Left cardiac atrium (tissue), 4 donors: ENCODE data around the gene ITPRIPL2. TPM values are rescaled to one million over a fixed set of nuclear protein-coding genes. Genes with fewer than 3 reads are reported as not detected.

Experiments
- ATAC-seq, 2 donors: fragments of 200-7000 bp; cut with Tn5 transposase; one replicate each; pipeline ENCODE4 v1.9.1; 2020; ENCODE audit warnings: mild to moderate bottlenecking in 2 of 2, moderate library complexity in 2 of 2
- DNase-seq: peaks from one replicate; pipeline ENCODE4 v3.0.0-alpha.2; 2020
- intact Hi-C, 2 donors: fragments of 100-400 bp; cut with DNase I; formaldehyde crosslinking; loops; one replicate each; pipeline versions ENCODE4 v1.14.1 to v1.15.1; 2022 to 2023
- total RNA-seq, 2 donors: library from RNA; stranded (reverse); fragmentation: NEBNext Ultra II Directional; extraction: Animal tissue kit (Norgen Biotek cat#: 25700); gene quantifications; one replicate each; pipeline ENCODE4 v1.2.1, GENCODE V29; 2021
- donor health status: DM: no; HTN: yes; CAD: no.
- donor health status: DM: no; HTN: yes; CAD: no; lungs with severe emphysema.
- donor health status: DM: yes; HTN: yes; CAD: no.
- donor health status: Dilated cardiomyopathy.

ITPRIPL2 gene
- total RNA-seq, 2 donors from 2014 or later = 23.3 to 40.7 TPM

DNA sequence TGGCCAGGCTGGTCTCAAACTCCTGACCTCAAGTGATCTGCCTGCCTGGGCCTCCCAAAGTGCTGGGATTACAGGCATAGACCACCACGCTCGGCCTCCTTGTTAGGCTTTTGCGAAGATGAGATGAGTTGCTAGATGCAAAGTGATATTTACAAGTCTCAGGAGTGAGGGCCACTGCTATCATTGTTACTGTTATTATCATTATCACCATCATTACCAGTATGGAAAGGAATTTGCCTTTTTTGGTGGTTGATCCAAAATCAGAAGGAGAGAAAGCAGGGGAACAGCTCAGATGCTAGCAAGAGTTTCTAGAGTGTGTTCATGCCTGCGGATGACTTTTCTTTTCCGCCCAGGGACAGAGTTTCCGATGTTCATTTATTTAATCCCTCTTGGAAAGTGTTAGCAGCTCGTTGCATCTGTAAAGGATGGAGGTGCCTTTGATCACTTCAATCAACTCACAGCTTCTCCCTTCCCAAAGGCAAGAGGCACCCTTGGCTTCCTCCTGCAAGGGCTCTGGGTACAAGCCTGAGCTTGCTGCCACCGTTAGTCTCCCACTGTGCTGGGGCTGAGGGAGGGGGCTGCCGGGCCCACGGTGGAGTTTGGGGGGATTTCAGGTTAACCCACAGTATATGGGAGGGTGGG lies 21.6 kb downstream of the ITPRIPL2 start:
- no peak for DNase-seq
- intact Hi-C loops = no loop called here
- no peak for ATAC-seq

DNA sequence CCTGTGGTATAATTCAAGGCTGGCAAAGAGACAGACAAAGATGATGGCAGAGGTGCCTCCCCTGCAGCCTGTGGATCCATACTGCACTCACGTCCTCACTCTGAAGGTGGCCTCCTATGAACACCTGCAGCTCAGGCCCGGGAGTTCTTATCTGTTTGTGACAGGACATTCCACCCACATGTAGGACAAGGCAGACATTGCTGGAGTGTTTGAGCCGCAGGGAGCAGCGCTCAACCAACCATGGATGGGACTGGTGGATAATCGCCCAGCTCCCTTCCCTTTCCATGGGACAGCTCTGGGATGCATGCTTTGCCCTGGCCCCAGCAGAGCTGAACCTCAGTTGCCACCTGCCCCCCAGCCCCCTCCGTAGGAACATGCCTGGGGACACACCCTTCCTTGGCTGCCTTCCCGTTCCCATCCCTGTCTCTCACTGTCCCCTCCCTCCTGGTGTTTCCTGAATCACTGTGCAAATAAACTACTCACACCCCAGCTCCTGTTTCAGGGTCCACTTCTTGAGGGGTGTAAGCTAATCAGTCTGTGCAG lies 22.2 kb downstream of the ITPRIPL2 start:
- intact Hi-C loops = no loop called here
- peak; percentile 46 for DNase-seq
- peak in 1 of 2 donors; percentile 8 for ATAC-seq

DNA sequence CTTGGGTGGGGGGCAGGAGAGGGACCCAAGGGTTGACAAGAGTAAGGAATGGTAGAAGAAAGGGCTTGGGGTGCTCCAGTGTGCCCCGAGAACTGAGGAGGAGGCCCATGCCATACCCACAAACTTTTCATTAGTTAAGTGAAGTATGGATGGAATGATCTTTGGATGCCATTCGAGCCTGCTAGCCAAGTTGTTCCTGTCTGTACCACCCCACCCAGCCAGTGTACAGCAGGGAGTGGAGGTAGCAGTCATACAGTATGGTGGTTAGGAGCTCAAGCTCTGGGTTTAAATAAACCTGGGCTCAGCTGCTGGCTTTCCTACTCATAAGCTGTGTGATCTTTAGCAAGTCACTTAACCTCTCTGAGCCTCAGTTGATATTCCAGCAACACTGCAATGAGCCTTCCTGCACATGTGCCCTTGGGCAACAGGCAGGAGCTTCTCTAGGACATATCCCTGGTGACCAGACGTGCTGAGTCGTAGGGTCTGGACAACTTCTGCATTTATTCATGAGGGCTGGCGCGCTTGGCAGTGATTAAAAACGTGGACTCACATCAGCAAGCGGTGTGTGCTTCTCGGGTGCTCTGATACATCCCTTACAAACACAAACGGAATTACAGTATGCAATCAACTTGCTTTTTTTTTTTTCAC lies 22.9 kb downstream of the ITPRIPL2 start:
- intact Hi-C loops = no loop called here
- DNase-seq (no peak), ATAC-seq (peak in 1 of 2 donors; percentile 69)

DNA sequence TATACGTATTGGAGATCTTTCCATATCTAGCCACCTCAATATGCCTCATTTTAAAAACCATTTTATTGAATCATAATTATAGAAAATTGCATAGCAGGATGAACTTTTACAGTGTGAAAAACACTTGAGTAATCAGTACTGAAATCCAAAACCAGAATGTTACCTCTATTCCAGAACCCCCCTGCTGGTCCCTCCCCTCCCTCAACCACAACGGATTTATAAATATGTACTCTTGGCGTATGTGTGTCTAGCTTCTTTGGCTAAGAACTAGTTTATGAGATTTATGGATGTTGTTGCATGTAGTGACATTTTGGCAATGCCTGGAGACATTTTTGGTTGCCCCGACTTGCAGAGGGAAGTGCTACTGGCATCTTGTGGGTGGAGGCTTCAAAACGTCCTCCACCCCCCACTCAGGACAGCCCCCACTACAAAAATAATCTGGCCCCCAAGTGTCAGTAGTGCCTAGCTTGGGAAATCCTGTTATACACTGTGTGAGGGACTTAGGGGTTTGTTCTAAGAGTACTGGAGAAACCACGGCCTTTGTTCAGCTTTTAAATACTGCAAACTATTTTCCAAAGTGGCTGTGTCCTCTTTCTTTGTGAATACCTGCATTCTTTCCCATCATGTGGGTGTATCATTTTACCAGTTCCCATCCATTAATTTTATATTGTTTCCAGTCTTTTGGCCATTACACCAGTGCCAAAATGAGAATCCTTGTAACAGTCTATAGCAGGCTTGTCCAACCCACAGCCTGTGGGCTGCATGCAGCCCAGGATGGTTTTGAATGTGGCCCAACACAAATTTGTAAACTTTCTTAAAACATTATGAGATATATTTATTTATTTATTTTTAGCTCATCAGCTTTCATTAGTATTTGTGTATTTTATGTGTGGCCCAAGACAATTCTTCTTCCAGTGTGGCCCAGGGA lies 23.7 kb downstream of the ITPRIPL2 start:
- intact Hi-C loops = no loop called here
- no peak for DNase-seq
- ATAC-seq = no peak

DNA sequence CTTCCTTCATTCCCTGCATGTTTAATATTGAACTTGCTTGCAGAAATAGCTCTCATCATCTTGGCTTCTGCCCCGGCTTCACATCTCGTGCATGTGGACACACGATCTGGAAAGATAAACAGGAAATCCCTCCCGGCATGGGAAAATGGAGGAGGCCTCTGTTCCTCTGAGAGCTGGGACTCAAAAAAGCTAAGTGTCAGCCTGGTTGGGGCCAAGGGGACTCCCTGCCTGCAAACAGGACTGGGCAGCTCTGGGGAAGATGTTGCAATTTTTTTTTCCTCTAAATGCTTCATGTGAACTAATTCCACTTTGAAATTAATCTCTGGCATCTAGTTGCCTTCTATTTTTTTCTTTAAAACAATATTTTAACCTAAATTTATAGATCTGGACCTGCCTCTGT lies 24.8 kb downstream of the ITPRIPL2 start:
- intact Hi-C loops = no loop called here
- peak; percentile 68 for DNase-seq

DNA sequence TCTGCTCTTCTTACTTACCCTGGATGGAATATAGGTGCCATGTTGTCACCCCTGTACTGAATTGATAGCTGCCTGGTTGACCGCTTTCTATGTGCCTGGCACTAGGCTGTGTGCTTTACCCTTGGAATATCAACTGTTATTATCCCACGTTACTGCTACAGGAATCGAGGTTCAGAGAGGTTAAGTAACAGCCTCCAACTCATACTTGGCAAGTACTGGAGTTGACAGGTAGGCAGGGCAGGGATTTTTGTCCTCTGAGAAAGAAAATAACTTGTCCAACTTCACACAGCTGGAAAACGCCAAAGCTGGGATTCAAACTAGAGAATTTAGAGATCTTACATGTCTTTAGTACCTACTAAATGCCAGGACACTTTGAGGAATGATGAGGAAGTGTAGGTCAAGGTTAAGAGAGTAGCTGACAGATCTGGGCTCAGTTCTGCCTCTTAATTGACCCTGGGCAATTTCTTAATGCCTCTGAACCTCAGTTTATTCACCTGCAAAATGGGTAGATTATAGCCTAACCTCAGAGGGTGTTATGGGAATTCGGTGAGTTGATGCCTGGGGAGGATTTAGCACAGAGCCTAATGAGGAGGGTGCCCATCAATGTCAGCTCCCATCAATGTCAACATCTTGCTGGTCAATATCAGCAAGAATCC lies 25.8 kb downstream of the ITPRIPL2 start:
- intact Hi-C loops = no loop called here
- DNase-seq (no peak), ATAC-seq (no peak)

More for the DNA sequence above, 24.8 kb downstream of the ITPRIPL2 start:
- peak; percentile 83 to 88 for ATAC-seq

DNA sequence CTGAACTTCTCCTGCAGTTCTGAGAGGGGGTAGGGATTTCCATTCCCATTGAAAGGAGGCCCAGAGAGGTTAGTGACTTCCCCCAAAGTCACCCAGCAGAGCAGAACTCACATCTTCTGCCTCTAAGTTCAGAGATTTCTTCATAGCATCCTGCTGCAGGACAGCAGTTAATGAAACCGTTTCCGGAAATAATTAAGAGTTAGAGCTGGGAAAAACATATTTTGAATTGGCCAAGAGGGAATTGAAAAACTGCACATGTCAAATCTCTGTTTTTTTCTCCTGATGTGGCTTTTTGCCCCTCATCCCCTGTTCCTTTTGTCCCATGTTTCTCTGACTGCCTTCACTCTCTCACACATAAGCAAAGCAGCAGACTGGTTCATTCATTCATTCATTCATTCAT lies 26.6 kb downstream of the ITPRIPL2 start:
- intact Hi-C loops = no loop called here
- no peak for ATAC-seq

DNA sequence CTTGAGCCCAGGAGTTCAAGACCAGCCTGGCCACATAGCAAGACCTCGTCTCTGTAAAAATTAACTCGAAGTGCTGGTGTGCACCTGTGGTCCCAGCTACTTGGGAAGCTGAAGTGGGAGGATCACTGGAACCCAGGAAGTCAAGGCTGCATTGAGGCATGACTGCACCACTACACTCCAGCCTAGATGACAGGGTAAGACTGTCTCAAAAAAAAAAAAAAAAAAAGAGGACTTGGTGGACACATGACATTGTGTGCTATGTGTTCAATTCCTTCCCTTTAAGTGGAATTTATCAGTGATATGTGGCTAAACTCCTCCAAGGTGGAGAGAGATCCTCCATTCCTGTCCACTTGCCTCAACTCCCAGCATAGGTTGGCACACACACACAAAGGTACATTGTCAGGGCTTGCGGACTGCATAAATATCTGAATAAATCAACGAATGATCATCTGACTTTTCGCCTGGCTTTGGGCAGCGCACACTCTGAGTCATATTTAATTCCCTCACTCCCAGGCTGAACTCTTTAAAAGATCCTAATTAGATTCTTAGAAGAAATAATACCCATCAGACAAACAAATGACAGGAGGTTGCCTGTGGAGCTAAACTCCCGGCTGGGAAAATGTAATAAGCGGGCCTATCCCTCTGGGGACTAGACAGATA lies 29.3 kb downstream of the ITPRIPL2 start:
- ATAC-seq (no peak), DNase-seq (no peak)
- intact Hi-C loops = no loop called here

More for the DNA sequence above, 26.6 kb downstream of the ITPRIPL2 start:
- no peak for DNase-seq

DNA sequence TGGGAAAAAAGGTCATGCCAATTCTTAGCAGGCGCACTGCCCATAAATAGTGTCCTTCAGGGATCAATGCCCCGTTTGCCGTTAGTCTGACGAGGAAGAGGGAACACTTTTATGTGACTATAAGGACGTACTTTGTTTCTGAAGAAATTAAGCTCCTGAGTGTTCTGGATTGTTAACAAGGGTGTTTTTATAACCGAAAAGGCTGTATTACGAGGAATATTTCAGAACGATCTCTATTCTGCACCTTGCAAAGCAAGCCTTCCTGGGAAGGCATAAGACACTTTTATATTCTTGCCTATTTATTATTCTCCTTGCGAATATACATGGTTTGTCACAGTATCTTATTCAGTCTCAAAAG lies 29.8 kb downstream of the ITPRIPL2 start:
- intact Hi-C loops = no loop called here
- ATAC-seq = no peak
- no peak for DNase-seq

DNA sequence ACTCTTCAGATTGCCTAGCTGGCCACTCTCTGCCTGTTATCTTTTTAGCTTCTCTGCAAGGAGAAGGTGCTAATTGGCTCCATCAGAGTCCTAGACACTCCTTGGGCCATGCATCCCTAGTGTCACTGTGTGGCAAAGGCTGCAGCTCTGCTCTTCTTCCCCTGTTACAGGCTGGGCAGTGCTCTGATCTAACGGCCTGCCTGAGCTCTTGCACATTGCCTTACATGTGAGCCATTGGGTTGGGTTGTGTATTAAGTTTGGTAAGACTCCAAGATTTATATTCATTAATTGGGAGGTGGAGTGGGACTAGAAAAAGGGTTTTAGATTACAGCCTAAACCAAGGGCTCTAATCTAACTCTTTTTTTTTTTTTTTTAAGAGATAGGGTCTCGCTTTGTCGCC lies 31.2 kb downstream of the ITPRIPL2 start:
- DNase-seq = no peak
- no peak for ATAC-seq
- intact Hi-C loops = no loop called here

DNA sequence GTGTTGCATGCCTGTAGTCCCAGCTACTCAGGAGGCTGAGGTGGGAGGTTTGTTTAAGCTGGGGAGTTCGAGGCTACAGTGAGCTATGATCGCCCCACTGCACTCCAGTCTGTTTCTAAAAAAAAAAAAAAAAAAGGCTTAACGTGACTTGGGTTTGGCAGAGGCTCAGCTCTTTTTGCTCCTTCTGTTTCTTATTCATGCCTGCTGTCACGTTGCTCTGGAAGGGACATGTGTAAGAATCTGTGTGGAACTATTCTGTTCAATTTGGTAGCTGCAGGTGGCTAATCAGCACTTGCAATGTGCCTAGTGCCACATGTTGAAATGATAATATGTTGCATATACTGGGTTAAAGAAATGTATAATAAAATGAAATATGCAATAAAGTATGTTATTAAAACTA lies 33.4 kb downstream of the ITPRIPL2 start:
- ATAC-seq (no peak), DNase-seq (no peak)
- intact Hi-C loops = no loop called here

DNA sequence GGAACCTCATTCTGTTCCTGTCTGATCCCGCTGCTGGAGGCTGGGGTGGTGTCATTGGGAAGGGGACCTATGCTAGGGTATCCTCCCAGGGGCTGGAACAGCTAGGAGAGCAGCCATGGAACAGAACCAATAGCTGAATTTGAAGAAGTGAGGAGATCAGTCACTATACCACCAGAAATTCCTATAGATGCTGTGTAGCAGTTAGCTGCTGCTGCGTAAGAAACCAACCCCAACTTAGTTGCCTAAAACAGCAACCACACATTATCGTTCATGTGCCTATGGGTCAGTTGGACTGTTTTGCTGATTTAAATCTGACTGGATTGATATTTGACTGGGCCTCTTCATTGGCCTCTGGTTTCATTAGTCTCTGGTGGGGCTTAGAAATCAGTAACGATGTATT lies 33.9 kb downstream of the ITPRIPL2 start:
- ATAC-seq (no peak), DNase-seq (no peak)
- intact Hi-C loops = no loop called here

DNA sequence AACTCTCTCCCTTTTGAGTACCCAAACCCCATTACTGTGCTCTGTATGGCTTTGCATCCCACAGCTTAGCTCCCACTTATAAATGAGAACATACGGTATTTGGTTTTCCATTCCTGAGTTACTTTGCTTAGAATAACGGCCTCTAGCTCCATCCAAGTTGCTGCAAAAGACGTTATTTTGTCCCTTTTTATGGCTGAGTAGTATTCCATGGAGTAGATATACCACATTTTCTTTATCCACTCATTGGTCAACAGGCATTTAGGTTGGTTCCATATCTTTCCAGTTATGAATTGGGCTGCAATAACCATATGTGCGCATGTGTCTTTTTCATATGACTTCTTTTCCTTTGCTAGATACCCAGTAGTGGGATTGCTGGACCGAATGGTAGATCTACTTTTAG lies 34.4 kb downstream of the ITPRIPL2 start:
- intact Hi-C loops = no loop called here
- no peak for ATAC-seq

DNA sequence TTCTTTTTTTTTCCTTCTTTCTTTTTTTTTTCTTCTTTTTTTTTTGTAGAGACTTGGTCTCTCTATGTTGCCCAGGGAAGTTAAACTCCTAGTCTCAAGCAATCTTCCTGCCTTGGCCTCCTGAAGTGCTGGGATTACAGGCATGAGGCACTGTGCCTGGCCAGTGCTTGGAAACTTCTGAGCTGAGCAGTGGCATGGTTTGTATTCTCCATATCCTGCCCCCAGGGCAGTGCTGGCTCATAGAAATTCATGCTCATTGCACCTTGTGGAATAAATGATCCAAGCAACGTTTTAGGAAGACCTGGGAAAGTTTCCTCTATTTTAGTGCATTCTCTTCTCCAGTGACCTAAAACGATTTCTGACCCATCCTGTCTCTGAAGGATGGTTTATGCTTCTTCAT lies 37.5 kb downstream of the ITPRIPL2 start:
- intact Hi-C loops = no loop called here
- no peak for DNase-seq
- no peak for ATAC-seq

More for the DNA sequence above, 34.4 kb downstream of the ITPRIPL2 start:
- no peak for DNase-seq

DNA sequence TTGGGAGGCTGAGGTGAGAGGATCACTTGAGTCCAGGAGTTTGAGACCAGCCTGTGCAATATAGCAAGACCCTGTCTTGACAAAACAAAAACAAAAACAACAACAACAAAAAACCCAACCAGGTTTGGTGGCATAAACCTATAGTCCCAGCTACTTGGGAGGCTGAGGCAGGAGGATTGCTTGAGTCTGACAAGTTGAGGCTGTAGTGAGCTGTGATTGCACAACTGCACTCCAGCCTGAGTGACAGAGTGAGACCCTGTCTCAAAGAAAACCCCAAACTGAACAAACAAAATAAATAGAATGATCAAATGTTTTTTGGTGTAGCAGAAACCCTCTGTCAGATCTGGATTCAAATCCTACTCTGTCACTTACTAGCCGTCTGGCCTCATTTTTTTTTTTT lies 38.3 kb downstream of the ITPRIPL2 start:
- no peak for ATAC-seq
- intact Hi-C loops = no loop called here

DNA sequence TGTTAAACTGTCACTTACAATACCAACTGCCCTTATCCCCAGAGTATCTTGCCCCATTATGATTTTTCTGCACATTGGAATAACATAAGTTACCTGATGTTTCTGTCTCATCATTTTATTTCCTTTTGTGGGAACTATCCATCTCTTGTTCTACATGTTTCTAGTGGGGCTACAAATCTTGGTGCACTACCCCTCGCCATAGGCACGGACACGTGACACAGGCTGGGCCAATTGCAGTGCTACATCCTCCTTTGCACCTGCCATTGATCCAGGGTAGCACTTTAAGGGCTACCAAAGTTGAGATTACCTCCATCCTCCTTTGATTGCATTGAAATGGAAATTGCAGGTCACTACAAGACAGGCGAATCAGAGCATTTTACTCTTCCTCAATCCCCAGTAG lies 40.1 kb downstream of the ITPRIPL2 start:
- intact Hi-C loops = no loop called here
- no peak for DNase-seq
- no peak for ATAC-seq

More for the DNA sequence above, 38.3 kb downstream of the ITPRIPL2 start:
- DNase-seq = no peak

DNA sequence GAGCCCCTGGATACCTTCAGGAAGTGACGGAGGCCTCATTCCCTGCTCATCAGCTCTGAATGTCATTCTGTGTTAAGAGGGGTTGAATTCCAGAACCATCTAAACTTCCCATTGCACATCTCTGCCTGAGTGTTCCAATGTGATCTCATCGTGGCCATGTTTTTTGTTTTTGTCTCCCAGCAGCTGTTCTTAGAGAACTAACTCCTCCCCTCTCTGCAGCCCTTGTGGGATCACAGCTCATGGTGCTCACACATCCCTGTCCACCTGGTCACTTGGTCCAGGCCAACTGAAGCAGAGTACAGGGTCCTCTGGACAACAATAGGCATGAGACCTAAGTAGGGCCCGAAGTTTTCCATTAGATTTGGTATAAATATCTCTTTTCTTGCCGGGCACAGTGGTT lies 48.3 kb downstream of the ITPRIPL2 start:
- DNase-seq (no peak), ATAC-seq (no peak)
- intact Hi-C loops = no loop called here

DNA sequence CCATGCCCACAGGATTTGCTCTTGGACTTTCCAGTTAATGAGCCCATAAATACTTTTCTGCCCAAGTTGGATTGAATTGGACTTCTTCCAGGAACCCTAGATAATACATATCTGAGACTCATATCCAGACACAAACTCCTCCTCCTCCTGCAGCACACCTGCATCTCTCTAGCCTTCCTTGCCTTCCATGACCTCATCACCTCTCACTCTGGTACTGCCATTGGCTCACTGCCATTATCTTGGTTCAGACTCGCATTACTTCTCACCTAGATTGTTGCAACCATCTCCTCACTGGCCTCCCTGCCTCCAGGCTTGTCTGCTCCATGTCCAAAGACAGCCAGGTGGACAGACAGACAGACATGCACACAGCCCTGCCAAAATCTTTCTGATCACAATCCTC lies 49.5 kb downstream of the ITPRIPL2 start:
- intact Hi-C loops = no loop called here
- ATAC-seq = no peak
- no peak for DNase-seq

DNA sequence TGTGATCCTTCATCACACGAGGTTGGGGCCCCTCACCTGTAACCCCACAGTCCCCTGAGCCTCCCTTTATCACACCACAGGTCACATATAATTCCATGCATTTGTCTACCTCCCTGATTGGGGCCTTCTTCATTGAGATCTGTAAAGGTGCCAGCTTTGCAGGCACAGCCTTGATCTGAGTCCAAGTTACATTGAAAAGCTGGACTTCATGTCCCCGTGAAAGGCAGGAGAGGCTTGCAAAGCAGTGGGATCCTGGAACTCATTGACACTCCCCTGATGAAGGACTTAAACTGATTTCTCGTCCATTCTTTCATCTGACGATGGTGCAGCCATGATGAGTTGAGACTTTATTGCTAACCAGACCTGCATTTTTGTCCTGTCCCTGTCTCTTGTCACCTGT lies 50.5 kb downstream of the ITPRIPL2 start:
- DNase-seq (no peak), ATAC-seq (no peak)
- intact Hi-C loops = no loop called here
